KOPT-K1 (cell line): ENCODE measurements around the gene TTC34.

ENCODE experiments used
- H3K27ac ChIP-seq: fragments of 200-600 bp; sonication (generic); 2 replicates; pipeline ENCODE4 v1.5.1; 2016; ENCODE audit warnings: antibody characterized with exemption, mild to moderate bottlenecking, low read depth, low read length; ENCODE audit not compliant: poor library complexity, severe bottlenecking
- H3K36me3 ChIP-seq: fragments of 200-600 bp; sonication (generic); 2 replicates; pipeline ENCODE4 v1.5.1; 2017; ENCODE audit warnings: antibody characterized with exemption, mild to moderate bottlenecking, low read length, moderate library complexity; ENCODE audit not compliant: insufficient read depth
- H3K9me3 ChIP-seq: fragments of 200-600 bp; sonication (generic); 2 replicates; pipeline ENCODE4 v1.5.1; 2017; ENCODE audit warnings: antibody characterized with exemption, low read length, mild to moderate bottlenecking; ENCODE audit not compliant: insufficient read depth, poor library complexity, severe bottlenecking

TTC34 gene

DNA sequence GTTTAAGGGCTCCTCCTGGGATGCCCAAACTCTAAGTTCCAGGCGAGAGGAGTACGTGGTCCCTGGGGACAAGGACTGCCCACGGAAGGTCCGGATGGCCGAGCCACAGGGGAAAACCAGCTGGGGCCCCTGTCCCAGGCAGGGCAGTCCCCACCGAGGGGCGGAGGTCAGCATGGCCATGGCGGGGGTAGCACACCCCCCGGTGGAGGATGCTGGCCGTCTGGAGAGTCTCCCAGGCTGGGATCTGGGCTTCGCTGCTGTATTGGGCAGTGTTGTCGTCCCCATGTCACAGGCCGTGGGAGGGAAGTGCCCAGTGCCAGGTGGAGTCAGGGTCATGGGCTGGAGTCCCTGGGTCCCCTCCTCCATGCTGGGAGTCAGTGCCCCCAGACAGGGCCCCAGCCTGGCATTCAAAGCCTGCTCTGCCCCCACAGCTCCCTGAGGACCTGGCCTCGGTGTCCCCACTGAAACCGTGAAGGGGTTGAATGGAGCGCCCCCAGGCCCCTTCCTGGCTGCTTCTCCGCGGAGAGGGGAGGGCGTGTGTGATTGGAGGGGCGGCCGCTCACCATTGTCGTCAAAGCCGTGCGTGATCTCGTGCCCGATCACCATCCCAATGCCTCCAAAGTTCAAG lies 208.1 kb downstream of the TTC34 start:
- peaks cover 7% of the 10 kb centered on the region for H3K9me3 ChIP-seq
- H3K27ac ChIP-seq: no peak overlapping the region
- peaks cover 4% of the 10 kb centered on the region; the same call in 1 of the 2 replicates for H3K36me3 ChIP-seq

DNA sequence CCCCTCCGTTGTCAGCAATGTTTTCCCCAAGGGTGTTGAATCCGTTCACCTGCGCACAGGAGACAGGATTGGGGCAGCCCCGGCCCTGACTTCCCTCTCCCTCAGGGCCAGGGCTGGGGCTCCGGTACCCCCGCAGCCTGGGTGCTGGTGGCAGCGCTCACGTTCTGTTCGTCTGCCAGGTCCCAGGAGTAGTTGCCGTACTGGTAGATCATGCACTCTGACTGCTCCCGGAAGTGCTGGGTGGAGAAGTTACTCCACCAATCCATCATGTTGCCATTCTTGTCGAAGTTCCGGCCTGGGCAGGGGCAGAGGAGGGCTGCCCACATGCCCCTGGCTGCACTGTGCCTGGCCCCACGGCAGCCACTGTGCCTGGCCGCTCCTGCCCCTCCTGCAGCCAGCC lies 208.8 kb downstream of the TTC34 start:
- peaks cover under 1% of the 10 kb centered on the region for H3K9me3 ChIP-seq
- H3K27ac ChIP-seq: no peak overlapping the region
- H3K36me3 ChIP-seq: peaks cover 4% of the 10 kb centered on the region; the same call in 1 of the 2 replicates

DNA sequence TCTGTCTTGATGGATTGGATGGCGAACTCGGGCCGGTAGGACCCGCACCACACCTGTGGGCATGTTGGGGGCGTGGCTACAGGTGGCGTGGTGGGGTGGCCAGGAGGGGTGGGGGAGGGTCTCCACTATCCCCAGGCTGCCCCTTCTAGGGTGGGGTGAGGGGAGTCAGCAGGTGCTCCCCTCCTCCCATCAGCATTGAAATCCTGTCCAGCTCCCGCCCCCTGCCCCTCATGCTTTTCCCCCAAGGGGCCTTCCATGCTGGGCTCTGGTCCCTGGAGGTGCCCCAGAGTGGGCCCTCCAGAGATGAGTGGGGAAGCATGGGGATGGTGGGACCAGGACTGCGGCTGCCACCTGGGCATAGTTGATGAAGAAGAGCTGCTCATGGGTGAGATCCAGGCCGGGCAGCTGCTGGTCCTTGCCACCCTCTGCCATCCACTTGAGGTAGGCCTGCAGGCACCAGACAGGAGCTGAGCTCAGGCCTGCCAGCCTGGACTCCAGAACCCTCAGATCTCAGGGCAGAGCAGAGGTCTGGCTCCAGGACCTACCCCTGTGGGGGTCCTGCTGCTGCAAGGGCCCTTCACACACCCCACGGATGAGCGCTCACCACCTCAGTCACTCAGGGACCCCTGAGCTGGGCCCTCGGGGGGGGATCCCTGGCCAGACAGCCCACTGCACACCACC lies 209.8 kb downstream of the TTC34 start:
- Histone ChIP-seq H3K9me3 (no peaks in the 10 kb centered on the region), H3K36me3 (peaks cover 4% of the 10 kb centered on the region; the same call in 1 of the 2 replicates), H3K27ac (no peak overlapping the region)

DNA sequence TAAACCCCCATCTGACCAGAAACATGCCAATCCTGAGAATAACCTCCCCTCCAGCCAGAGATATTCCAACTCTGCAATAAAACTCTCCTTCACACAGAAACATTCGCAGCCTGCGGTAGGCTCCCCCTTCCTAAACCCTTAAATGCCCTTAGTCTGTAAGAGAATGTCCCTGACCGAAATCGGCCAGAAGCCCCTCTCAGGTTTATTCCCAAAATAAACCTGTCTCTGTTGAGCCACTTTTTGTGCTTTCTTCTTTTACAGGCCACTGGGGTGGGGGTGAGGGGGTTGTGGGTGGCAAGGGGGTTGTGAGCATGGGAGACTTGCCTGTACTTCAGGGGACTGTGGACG lies 210.3 kb downstream of the TTC34 start:
- Histone ChIP-seq H3K36me3 (peaks cover 4% of the 10 kb centered on the region; the same call in 1 of the 2 replicates), H3K9me3 (no peaks in the 10 kb centered on the region), H3K27ac (no peak overlapping the region)

DNA sequence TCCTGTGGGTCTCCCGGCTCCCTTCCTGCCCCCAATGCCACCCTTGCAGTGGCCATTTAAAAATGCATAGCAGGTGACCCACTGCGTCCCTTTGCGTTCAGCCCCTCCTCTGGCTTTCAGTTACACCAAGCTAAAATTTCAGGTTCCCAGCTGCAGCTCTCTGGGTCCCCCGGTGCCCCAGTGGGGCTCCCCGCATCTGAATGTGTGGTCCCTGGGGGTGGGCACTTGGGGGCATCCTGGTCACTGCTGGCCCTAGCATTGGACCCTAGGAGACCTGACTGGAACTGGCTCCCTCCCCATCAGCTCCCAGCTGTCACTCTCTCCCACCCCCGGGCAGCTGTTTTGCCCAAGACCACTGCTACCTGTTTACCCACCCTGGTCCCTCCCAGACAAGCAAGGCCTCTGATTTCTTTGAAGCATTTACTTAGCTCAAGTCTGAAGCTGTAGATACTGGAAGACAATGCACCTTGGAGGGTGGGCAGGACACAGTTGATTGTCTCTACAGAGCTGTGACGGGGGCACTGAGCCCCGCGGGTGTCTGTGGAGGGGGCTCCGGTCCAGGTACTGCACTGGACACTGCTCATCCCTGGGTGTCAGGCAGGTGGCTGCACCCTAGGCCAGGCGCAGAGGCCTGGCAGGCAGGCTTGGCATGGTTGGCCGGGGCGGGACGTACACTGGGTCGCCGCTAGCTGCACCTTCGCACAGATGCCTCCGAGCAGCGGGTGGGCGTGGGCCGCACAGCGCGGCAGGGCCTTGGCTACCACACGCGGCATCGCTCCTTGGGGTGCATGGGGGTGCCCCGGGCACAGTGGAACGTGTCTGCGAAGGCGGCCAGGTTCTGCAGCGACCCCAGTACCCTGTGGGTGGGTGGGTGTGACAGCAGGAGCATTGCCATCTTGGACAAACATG lies 211.0 kb downstream of the TTC34 start:
- peaks cover 4% of the 10 kb centered on the region; the same call in 1 of the 2 replicates for H3K36me3 ChIP-seq
- H3K9me3 ChIP-seq: no peaks in the 10 kb centered on the region
- no peak overlapping the region for H3K27ac ChIP-seq

DNA sequence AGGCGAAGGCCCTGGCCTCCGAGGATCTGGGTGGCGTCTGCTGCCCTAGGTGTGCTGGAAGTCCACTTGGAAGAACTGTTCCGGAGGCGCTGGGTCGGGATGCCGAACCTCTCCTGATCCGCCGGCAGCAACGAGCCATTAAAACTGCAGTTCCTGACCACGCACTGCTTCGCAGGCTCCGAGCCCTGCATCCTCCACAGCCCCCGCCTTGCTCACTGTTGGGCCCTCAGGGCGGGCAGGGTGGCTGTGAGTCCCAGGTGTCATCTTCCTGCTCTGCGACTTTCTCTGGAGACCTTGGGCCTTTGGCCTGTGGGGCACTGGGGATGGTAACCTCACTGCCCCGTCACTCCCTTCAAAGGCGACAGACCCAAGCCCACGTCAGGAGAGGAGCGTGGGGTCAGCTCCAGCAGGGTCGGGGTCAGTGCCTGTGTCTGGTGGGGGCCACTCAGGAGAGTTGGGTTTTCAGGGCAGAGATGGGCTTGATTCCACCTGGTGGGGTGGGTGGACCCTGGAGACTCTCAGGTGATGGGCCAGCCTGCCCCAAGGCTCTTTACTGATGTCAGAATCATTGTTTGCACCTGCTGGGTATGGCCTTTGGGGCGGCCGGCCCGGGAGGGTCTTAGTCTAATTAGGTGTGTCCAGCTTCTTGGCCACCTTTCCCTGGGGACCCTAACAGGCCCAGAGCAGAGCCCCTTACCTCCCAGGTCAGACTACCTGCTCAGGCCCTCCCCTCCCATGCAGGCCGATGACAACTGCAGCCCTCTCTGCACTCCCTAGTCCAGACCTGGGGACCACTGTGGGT lies 211.9 kb downstream of the TTC34 start:
- H3K9me3 ChIP-seq: no peaks in the 10 kb centered on the region
- peaks cover 4% of the 10 kb centered on the region; the same call in 1 of the 2 replicates for H3K36me3 ChIP-seq
- no peak overlapping the region for H3K27ac ChIP-seq

DNA sequence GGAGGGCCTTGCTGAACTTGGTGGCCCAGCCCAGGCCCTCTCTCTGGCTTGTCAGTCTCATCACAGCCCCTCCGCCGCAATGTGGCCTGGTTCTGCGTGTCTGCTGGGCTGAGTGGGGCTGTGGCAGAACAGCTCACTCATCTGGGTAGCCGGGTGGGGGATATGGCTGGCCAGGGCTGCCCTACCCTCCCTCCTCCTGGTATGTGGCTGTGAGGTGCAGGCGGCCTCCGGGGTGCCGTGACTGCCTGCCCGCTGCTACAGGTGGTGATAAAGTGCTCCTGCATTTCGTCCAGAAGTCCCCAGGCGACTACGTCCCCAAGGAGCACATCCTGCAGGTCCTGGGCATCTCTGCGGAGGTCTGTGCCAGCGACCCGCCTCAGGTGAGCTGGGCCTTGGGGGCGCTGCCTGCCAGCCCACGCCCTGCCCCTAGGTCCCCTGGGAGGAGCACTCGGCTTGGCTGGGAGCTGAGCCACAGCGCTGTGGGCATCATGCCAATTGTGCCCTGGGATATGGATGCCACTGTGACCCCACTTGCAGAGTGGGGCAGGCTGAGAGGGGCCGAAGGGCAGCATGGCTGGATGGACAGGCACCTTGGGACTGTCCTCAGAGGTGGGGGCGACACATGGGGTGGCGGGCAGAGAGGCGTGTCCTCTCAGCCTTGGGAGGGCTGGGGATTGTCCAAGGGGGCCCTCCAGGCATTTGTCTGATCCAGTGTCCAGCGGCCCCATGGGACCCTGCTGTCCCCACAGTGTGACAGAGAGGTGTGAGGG lies 212.6 kb downstream of the TTC34 start:
- Histone ChIP-seq H3K9me3 (no peaks in the 10 kb centered on the region), H3K36me3 (peaks cover 4% of the 10 kb centered on the region; the same call in 1 of the 2 replicates), H3K27ac (no peak overlapping the region)

DNA sequence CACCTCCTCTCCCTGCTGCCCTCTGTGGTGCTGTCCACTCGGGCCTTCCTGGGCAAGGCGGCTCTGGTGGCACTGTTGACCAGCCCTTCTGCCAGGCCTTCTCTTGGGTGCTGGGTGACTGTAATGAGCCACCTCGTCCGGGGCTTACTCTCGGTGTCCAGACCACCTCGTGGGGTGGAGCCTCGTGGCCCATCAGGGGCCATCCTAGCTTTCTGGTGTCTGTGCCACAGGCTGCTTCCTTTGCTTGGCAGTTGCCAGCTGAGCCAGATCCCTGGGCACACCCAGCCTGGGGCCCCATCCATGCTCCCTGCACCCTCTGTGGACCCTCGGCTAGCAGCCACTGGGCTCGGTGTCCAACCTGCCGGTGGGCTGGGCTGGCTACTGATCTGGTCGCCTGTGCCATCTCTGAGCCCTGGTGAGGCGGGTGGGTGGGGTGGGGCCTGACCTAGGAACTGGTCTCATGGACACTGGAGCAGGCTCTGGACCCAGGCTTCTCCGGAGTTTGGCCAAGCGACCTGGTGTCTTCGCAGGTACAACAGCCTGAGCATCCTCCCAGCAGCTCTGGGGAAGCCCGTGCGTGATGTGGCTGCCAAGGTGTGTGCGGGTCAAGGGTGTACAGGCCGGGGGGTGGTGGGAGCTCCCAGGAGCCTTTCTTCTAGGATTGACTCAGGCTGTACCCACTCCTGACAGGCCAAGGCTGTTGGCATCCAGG lies 213.5 kb downstream of the TTC34 start:
- Histone ChIP-seq H3K36me3 (peaks cover 4% of the 10 kb centered on the region; the same call in 1 of the 2 replicates), H3K27ac (no peak overlapping the region), H3K9me3 (no peaks in the 10 kb centered on the region)

DNA sequence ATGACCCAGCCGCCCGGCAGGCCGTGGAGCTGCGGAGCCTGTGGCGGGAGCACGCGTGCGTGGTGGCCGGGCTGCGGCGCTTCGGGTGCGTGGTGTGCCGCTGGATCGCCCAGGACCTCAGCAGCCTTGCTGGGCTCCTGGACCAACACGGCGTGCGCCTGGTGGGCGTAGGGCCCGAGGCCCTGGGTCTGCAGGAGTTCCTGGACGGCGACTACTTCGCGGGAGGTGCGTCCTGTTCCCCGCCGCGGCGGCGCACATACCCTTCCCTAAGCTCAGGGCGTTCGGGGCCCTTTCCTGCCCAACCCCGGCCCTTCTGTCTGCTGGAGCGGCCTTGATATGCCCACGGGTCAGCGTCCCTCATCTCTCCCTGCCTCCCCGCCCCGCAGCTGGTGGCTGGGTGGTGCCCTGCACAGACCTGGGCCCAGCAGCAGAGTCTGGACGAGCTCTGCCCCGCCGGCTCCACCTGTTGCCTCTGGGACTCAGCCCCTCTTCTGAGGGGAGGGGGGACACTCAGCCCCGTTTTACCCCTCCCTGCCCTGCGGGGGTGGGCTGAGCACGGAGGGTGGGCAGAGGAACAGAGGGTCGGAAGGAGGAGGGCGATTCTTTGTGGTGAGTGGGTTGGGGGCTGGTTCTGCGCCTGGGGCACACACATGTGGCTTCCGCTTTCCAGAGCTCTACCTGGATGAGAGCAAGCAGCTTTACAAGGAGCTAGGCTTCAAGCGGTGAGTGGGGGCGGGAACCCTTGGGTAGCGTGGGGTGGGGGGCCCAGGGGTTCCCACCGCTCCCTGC lies 214.2 kb downstream of the TTC34 start:
- H3K36me3 ChIP-seq: peaks cover 4% of the 10 kb centered on the region; the same call in 1 of the 2 replicates
- peak overlapping the region; percentile 93 for H3K27ac ChIP-seq
- no peaks in the 10 kb centered on the region for H3K9me3 ChIP-seq

DNA sequence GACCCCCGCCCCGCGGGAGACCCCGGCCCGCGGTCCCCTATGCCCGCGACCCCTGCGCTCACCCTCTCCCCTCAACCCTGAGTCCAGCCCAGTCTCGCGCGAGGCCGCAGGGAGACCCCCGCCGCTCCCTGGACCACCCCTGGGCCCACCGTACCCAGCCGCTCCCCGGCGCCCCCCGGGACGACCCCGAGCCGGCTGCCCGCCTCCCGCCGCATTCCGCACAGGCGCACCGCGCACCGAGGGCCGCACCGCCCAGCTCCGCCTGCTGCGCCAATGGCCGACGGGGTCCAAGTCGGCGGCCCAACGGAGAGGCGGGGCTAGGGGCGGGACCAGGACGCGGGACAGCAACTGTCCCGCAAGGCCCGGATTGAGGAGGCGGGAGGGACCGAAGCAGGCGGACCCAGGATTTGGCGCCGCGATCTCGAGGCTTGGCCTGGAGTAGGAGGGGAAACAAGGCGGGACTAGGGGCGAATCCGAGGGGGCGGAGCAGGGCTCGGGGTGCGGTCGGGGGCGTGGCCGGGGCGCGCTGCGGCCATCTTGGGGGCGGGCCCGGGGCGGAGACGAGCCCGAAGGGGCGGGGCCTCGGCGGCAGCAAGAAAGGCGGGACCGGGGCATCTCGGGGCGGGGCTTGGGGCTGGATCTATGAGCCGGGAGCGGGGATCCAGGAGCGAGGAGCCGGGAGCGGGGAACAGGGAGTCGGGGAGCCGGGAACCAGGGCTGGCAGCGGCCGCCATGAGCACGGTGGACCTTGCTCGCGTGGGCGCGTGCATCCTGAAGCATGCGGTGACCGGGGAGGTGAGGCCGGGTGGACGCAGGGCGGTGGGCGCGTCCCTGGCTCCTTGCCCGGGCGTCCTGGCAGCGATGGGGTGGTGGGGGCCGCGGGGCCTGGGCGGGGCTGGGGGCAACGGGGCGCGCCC lies 215.1 kb downstream of the TTC34 start, which contains the start of gene PRXL2B:
Gene PRXL2B (plus strand): TSS at position 624 of the 917 bp plus-strand sequence. CDS start 109 bp downstream, at position 733.
- no peaks in the 10 kb centered on the region for H3K9me3 ChIP-seq
- H3K36me3 ChIP-seq: peaks cover 4% of the 10 kb centered on the region; the same call in 1 of the 2 replicates
- peak within 1 kb of the TSS; percentile 93 for H3K27ac ChIP-seq
